Activated T-cell treated with anti-CD3 and anti-CD28 coated beads, Interleukin-2, amount 50 U/mL, for 24 hours (primary cell): ENCODE results near the gene TRMT1.

Experiments
- DNase-seq: peaks from one replicate; pipeline ENCODE4 v3.0.0-alpha.2; 2020
- H3K27ac Mint-ChIP-seq: 2 replicates; pipeline ENCODE4 v1.8.0; 2020; ENCODE audit warnings: mild to moderate bottlenecking, mixed read lengths
- H3K27me3 Mint-ChIP-seq: 2 replicates; pipeline ENCODE4 v1.8.0; 2020; ENCODE audit warnings: mixed read lengths
- H3K36me3 Mint-ChIP-seq: 2 replicates; pipeline ENCODE4 v1.8.0; 2020; ENCODE audit warnings: low read depth, mixed read lengths
- H3K4me1 Mint-ChIP-seq: 2 replicates; pipeline ENCODE4 v1.8.0; 2020; ENCODE audit warnings: low read depth, mixed read lengths
- H3K4me3 Mint-ChIP-seq: 2 replicates; pipeline ENCODE4 v1.8.0; 2020; ENCODE audit warnings: mild to moderate bottlenecking, moderate library complexity, mixed read lengths
- H3K9me3 Mint-ChIP-seq: 2 replicates; pipeline ENCODE4 v1.8.0; 2020; ENCODE audit warnings: mixed read lengths

TRMT1 gene

GRCh38 chr19:13087295-13087694 is 29.2 kb downstream of the TRMT1 start:
- H3K27me3 Mint-ChIP-seq: no peaks in the 10 kb centered on the region
- H3K9me3 Mint-ChIP-seq: no peaks in the 10 kb centered on the region
- no peaks in the 10 kb centered on the region for H3K36me3 Mint-ChIP-seq
- H3K27ac Mint-ChIP-seq: no peak overlapping the region
- no peak for DNase-seq
- H3K4me3 Mint-ChIP-seq: no peak overlapping the region
- no peaks in the 10 kb centered on the region for H3K4me1 Mint-ChIP-seq

- Mint-ChIP-seq H3K36me3 (no peaks in the 10 kb centered on the region), H3K4me3 (no peak overlapping the region), H3K27ac (no peak overlapping the region), H3K4me1 (no peaks in the 10 kb centered on the region), H3K9me3 (no peaks in the 10 kb centered on the region), H3K27me3 (no peaks in the 10 kb centered on the region)
- DNase-seq: no peak
These were observed 30.2 kb downstream of the TRMT1 start for GRCh38 chr19:13086341-13086740.

- Mint-ChIP-seq H3K27ac (no peak overlapping the region), H3K4me1 (no peaks in the 10 kb centered on the region)
These were observed 30.9 kb downstream of the TRMT1 start for GRCh38 chr19:13085666-13086065.

GRCh38 chr19:13083627-13084026 is 32.9 kb downstream of the TRMT1 start:
- Mint-ChIP-seq H3K4me3 (no peak overlapping the region), H3K27ac (no peak overlapping the region), H3K9me3 (no peaks in the 10 kb centered on the region), H3K27me3 (no peaks in the 10 kb centered on the region), H3K36me3 (no peaks in the 10 kb centered on the region), H3K4me1 (peaks cover 2% of the 10 kb centered on the region)
- DNase-seq: no peak

More at GRCh38 chr19:13085666-13086065, 30.9 kb downstream of the TRMT1 start:
- Mint-ChIP-seq H3K27me3 (no peaks in the 10 kb centered on the region), H3K36me3 (no peaks in the 10 kb centered on the region), H3K9me3 (no peaks in the 10 kb centered on the region), H3K4me3 (no peak overlapping the region)
- no peak for DNase-seq

- Mint-ChIP-seq H3K36me3 (no peaks in the 10 kb centered on the region), H3K27ac (no peak overlapping the region), H3K4me1 (peaks cover 2% of the 10 kb centered on the region), H3K27me3 (no peaks in the 10 kb centered on the region), H3K4me3 (no peak overlapping the region), H3K9me3 (no peaks in the 10 kb centered on the region)
- DNase-seq: no peak
These were observed 33.5 kb downstream of the TRMT1 start for GRCh38 chr19:13083008-13083404.

- H3K36me3 Mint-ChIP-seq: no peaks in the 10 kb centered on the region
- H3K4me3 Mint-ChIP-seq: no peak overlapping the region
- no peak for DNase-seq
- peaks cover 2% of the 10 kb centered on the region for H3K4me1 Mint-ChIP-seq
- no peaks in the 10 kb centered on the region for H3K27me3 Mint-ChIP-seq
- H3K27ac Mint-ChIP-seq: no peak overlapping the region
- H3K9me3 Mint-ChIP-seq: no peaks in the 10 kb centered on the region
These were observed 34.1 kb downstream of the TRMT1 start for GRCh38 chr19:13082192-13083007.

- Mint-ChIP-seq H3K27ac (no peak overlapping the region), H3K36me3 (no peaks in the 10 kb centered on the region), H3K27me3 (no peaks in the 10 kb centered on the region), H3K4me3 (no peak overlapping the region), H3K9me3 (no peaks in the 10 kb centered on the region), H3K4me1 (peaks cover 2% of the 10 kb centered on the region)
- DNase-seq: no peak
These were observed 37.0 kb downstream of the TRMT1 start for GRCh38 chr19:13079542-13079986.

- Mint-ChIP-seq H3K27ac (no peak overlapping the region), H3K4me1 (peaks cover 2% of the 10 kb centered on the region), H3K4me3 (no peak overlapping the region)
These were observed 37.5 kb downstream of the TRMT1 start for GRCh38 chr19:13078897-13079541.

GRCh38 chr19:13078381-13078780 is 38.2 kb downstream of the TRMT1 start:
- Mint-ChIP-seq H3K27me3 (no peaks in the 10 kb centered on the region), H3K9me3 (no peaks in the 10 kb centered on the region), H3K4me3 (no peak overlapping the region), H3K27ac (no peak overlapping the region), H3K36me3 (no peaks in the 10 kb centered on the region), H3K4me1 (peaks cover 2% of the 10 kb centered on the region)
- DNase-seq: no peak

More at GRCh38 chr19:13078897-13079541, 37.5 kb downstream of the TRMT1 start:
- no peak for DNase-seq
- no peaks in the 10 kb centered on the region for H3K9me3 Mint-ChIP-seq
- no peaks in the 10 kb centered on the region for H3K36me3 Mint-ChIP-seq
- H3K27me3 Mint-ChIP-seq: no peaks in the 10 kb centered on the region

GRCh38 chr19:13077240-13077639 is 39.3 kb downstream of the TRMT1 start:
- Mint-ChIP-seq H3K4me3 (no peak overlapping the region), H3K4me1 (peaks cover 2% of the 10 kb centered on the region), H3K9me3 (no peaks in the 10 kb centered on the region), H3K36me3 (no peaks in the 10 kb centered on the region), H3K27ac (no peak overlapping the region), H3K27me3 (no peaks in the 10 kb centered on the region)
- DNase-seq: no peak

GRCh38 chr19:13076787-13077186 is 39.8 kb downstream of the TRMT1 start:
- Mint-ChIP-seq H3K4me1 (peaks cover 2% of the 10 kb centered on the region), H3K27me3 (no peaks in the 10 kb centered on the region), H3K9me3 (no peaks in the 10 kb centered on the region), H3K4me3 (no peak overlapping the region), H3K36me3 (no peaks in the 10 kb centered on the region), H3K27ac (no peak overlapping the region)
- no peak for DNase-seq

GRCh38 chr19:13076320-13076719 is 40.2 kb downstream of the TRMT1 start:
- no peak overlapping the region for H3K27ac Mint-ChIP-seq
- no peaks in the 10 kb centered on the region for H3K36me3 Mint-ChIP-seq
- no peak overlapping the region for H3K4me3 Mint-ChIP-seq
- DNase-seq: no peak
- H3K9me3 Mint-ChIP-seq: no peaks in the 10 kb centered on the region
- H3K27me3 Mint-ChIP-seq: no peaks in the 10 kb centered on the region
- H3K4me1 Mint-ChIP-seq: peaks cover 2% of the 10 kb centered on the region

- no peak overlapping the region for H3K27ac Mint-ChIP-seq
- no peaks in the 10 kb centered on the region for H3K27me3 Mint-ChIP-seq
- H3K4me1 Mint-ChIP-seq: peaks cover 2% of the 10 kb centered on the region
- no peak for DNase-seq
- no peaks in the 10 kb centered on the region for H3K36me3 Mint-ChIP-seq
- H3K4me3 Mint-ChIP-seq: no peak overlapping the region
- no peaks in the 10 kb centered on the region for H3K9me3 Mint-ChIP-seq
These were observed 42.2 kb downstream of the TRMT1 start for GRCh38 chr19:13074378-13074777.

- no peaks in the 10 kb centered on the region for H3K9me3 Mint-ChIP-seq
- no peaks in the 10 kb centered on the region for H3K27me3 Mint-ChIP-seq
- no peak overlapping the region for H3K27ac Mint-ChIP-seq
- no peak overlapping the region for H3K4me3 Mint-ChIP-seq
- no peaks in the 10 kb centered on the region for H3K36me3 Mint-ChIP-seq
- no peaks in the 10 kb centered on the region for H3K4me1 Mint-ChIP-seq
- no peak for DNase-seq
These were observed 43.3 kb downstream of the TRMT1 start for GRCh38 chr19:13073263-13073662.

GRCh38 chr19:13072188-13072908 is 44.2 kb downstream of the TRMT1 start:
- Mint-ChIP-seq H3K36me3 (no peaks in the 10 kb centered on the region), H3K4me3 (no peak overlapping the region), H3K9me3 (no peaks in the 10 kb centered on the region), H3K4me1 (no peaks in the 10 kb centered on the region), H3K27me3 (no peaks in the 10 kb centered on the region), H3K27ac (no peak overlapping the region)
- no peak for DNase-seq
